SK-N-MC (cell line): ENCODE measurements around the gene DAAM1.

ENCODE experiments used
- EZH2 ChIP-seq: fragments of 200-600 bp; sonication (generic); IDR thresholded peaks from one replicate; pipeline ENCODE4 v1.6.1; 2017; ENCODE audit warnings: antibody characterized with exemption
- FOXP2 ChIP-seq: optimal IDR thresholded peaks from 2 replicates; pipeline ENCODE3; 2011; ENCODE audit warnings: mild to moderate bottlenecking, moderate library complexity; ENCODE audit not compliant: insufficient read depth; ENCODE audit errors: extremely low read length, control extremely low read depth
- POLR2AphosphoS5 ChIP-seq: IDR thresholded peaks from 2 replicates; pipeline ENCODE4 v1.6.1; 2012; ENCODE audit warnings: mild to moderate bottlenecking, low read depth, low read length, borderline replicate concordance

DNA sequence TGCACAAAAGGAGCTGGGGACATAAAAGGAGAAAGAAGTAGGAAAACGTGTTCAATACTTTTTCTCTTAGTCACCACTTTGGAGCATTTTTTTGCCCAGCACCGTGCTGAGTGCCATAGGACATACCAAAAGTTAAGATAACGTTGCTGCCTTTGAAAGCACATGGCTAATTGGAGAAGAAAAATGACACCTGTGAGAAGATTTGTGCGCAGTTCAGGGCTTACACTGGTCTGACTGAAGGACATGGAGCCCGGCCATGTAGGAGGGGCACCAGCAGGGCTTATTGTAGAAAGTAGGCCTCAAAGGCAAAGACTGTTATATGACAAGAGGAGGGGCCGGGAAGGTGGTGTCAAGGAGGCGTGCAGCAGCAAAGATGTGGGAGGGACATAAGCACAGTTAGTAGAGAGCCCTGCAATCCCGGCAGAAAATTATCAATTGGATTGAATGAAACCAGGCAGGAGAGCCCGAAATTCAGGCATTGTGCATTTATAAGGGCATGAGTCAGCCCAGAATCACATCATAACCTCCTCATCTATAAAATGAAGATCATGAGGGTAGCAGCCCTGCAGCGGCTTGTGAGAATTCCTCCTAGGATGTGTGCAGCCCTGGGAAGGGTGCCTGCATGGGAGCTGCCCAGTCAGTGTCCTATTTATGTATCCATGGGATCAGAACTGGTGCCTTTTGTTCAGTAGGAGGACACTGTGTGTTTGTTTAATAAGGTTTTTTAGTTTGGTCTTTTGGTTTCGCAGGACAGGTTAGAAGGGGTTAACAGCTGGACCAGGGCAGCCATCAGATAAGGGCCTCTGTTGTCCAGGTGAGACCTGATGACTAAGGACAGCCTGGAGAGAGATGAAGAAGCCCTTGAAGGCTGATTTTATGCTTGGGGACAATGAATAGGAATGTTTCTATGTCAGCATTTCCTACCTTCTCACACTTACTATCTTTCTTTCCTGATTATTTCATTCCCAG is 154.3 kb downstream of the DAAM1 start:
- no peak for TF ChIP-seq EZH2
- no peak for TF ChIP-seq POLR2AphosphoS5
- no peak for TF ChIP-seq FOXP2
